ENCODE measurements around the gene CKMT1B. TPM values are rescaled to one million over a fixed set of nuclear protein-coding genes. Genes with fewer than 3 reads are reported as not detected.
"Not testable (repeated sequence)": the region's sequence is repeated elsewhere in the genome, so short reads cannot be mapped to it uniquely, and the experiment has no call there.

Gene CKMT1B
- total RNA-seq, 2 donors from 2014 or later: 216 to 227 TPM

DNA sequence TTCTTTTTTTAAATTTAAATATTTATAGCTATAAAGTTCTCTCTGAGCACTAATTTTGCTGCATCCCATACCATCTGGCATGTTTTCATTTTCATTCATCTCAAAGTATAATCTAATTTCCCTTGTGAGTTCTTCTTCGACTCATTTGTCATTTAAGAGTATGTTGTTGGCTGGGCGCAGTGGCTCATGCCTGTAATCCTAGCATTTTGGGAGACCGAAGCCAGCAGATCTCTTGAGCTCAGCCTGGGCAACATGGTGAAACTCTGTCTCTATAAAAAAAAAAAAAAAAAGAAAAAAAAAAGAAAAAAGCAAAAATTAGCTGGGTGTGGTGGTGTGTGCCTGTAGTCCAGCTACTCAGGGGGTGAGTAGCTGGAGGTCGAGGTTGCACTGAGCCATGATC, 41.6 kb upstream of the CKMT1B start:
- Histone ChIP-seq H3K9me3 (no peaks in the 10 kb centered on the region), H3K9ac (ENCODE audit: low read depth in 2 of 2, low read length in 2 of 2) (no peak overlapping the region), H3K36me3 (no peaks in the 10 kb centered on the region), H3K4me3 (no peak overlapping the region), H3K4me1 (no peaks in the 10 kb centered on the region), H3K27ac (no peak overlapping the region), H3K27me3 (no peaks in the 10 kb centered on the region)
- TF ChIP-seq, protein P1, sequence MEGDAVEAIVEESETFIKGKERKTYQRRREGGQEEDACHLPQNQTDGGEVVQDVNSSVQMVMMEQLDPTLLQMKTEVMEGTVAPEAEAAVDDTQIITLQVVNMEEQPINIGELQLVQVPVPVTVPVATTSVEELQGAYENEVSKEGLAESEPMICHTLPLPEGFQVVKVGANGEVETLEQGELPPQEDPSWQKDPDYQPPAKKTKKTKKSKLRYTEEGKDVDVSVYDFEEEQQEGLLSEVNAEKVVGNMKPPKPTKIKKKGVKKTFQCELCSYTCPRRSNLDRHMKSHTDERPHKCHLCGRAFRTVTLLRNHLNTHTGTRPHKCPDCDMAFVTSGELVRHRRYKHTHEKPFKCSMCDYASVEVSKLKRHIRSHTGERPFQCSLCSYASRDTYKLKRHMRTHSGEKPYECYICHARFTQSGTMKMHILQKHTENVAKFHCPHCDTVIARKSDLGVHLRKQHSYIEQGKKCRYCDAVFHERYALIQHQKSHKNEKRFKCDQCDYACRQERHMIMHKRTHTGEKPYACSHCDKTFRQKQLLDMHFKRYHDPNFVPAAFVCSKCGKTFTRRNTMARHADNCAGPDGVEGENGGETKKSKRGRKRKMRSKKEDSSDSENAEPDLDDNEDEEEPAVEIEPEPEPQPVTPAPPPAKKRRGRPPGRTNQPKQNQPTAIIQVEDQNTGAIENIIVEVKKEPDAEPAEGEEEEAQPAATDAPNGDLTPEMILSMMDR (IDR thresholded peaks at IDR 0.05): no peak
- DNase-seq: no peak
- intact Hi-C loops (cut with DNase I): no loop called here

GRCh38 chr15:43552986-43553385, 40.8 kb upstream of the CKMT1B start:
- H3K4me3 ChIP-seq: no peak overlapping the region
- no peaks in the 10 kb centered on the region for H3K9me3 ChIP-seq
- H3K4me1 ChIP-seq: no peaks in the 10 kb centered on the region
- H3K27me3 ChIP-seq: no peaks in the 10 kb centered on the region
- H3K9ac ChIP-seq (ENCODE audit: low read depth in 2 of 2, low read length in 2 of 2): no peak overlapping the region
- intact Hi-C loops (cut with DNase I): no loop called here
- DNase-seq: no peak
- TF ChIP-seq, protein P1 (IDR thresholded peaks at IDR 0.05): no peak
- no peak overlapping the region for H3K27ac ChIP-seq
- no peaks in the 10 kb centered on the region for H3K36me3 ChIP-seq

DNA sequence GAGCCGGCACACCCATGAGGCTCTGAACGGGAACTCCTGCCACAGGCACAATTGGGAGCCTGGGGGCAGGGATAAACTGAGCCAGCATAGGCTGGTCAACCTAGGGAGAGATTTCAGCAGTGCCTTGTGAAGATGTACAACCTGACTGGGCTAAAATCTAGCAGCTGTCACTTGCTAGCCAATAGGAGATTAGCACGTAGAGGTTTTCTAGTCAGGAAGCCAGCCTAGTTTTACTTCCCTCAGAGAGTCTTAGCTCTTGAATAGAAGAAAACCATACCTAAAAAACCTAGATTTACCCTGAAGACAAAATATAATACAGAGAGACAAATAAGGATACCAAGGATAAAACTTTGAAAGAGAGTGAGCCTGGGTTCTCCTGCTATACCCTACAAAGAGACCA, 31.1 kb upstream of the CKMT1B start:
- H3K4me1 ChIP-seq; H3K9me3 ChIP-seq; H3K9ac ChIP-seq (ENCODE audit: low read depth in 2 of 2, low read length in 2 of 2); DNase-seq; H3K27ac ChIP-seq; H3K36me3 ChIP-seq; H3K27me3 ChIP-seq; intact Hi-C loops (cut with DNase I); H3K4me3 ChIP-seq: not testable (repeated sequence)

DNA sequence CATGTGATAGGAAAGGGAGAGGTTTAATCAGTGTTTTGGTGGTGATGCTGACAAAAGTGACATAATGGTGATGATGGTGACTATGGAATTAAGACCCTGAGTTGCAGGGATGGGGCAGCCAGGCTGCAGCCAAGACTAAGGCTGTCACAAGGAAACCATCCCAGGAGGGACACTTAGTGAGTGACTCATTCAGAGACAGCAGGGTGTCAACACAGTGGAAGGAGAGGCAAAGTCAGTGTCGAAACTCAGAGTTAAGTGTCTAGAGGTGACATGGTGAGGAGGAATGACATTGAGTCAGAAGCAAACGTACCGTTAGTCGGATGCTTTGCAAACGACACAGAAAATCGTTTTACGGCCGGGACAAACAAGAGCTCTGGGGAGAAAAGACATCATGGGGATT, 30.0 kb upstream of the CKMT1B start:
- intact Hi-C loops (cut with DNase I); H3K27me3 ChIP-seq; H3K9ac ChIP-seq (ENCODE audit: low read depth in 2 of 2, low read length in 2 of 2): not testable (repeated sequence)

GRCh38 chr15:43566615-43567014, 27.2 kb upstream of the CKMT1B start:
- H3K27ac ChIP-seq; DNase-seq; H3K4me1 ChIP-seq; H3K9ac ChIP-seq (ENCODE audit: low read depth in 2 of 2, low read length in 2 of 2); H3K4me3 ChIP-seq; H3K36me3 ChIP-seq; intact Hi-C loops (cut with DNase I); H3K9me3 ChIP-seq; H3K27me3 ChIP-seq: not testable (repeated sequence)

More for the DNA sequence above, 30.0 kb upstream of the CKMT1B start:
- not testable (repeated sequence) for H3K36me3 ChIP-seq, H3K27ac ChIP-seq, H3K4me1 ChIP-seq, DNase-seq, H3K9me3 ChIP-seq, H3K4me3 ChIP-seq

DNA sequence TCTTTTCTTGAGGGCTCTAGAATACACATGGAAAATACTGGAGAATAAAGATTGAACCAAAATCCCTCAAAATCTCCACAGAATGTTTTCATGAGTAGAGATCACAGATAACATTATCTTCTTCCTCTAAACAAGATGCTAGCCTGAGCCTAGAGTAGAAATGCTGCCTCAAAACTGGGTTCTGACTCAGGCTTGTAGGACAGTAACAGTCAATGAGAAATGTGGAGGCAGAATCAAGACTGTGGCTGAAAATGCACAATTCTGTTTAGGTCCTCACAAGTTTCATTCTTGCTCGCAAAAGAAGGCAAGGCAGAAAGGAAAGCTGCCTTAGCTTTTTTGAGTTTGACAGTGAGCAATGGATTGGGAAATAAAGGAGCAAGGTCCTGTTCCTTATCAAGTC, 19.2 kb upstream of the CKMT1B start:
- H3K9ac ChIP-seq (ENCODE audit: low read depth in 2 of 2, low read length in 2 of 2); H3K4me1 ChIP-seq; H3K4me3 ChIP-seq; H3K27me3 ChIP-seq; H3K27ac ChIP-seq; DNase-seq; H3K9me3 ChIP-seq; H3K36me3 ChIP-seq; intact Hi-C loops (cut with DNase I): not testable (repeated sequence)

DNA sequence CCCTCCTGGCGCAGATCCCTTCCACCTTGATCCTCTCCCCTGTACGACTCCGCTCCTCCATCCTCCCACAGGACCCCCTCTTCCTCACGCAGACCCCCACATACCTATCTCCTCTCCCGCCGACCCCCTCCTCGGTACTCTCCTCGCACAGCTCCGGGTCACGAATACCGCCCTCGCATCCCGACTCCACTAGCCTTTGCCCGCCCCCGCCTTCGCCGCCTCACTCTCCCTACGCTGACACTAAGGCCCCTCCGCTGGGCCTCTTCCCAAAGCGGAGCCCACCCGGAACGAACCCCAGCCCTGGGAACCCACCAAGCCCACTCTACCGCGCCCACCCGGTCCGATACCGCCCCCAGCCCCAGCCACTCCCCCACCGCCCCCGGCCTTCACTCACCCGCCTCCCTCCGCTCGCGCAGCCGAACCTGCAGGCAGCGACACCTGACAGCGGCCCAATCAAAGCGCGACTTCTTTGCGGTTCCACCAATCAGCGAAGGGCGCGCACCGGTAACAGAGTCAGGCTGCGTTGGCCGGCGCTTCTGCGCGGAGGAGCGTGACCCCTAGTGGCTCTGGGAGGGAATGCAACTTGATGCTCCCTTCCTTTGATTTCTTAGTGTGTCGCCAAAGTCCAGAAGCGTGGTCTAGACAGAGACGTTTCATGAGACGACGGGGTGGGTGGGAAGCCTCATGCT, 3.9 kb upstream of the CKMT1B start, which contains the start of gene PPIP5K1:
TSS of gene PPIP5K1 (minus strand) at position 431 of the 689 bp plus-strand sequence. CDS start 5,704 bp downstream, outside the sequence.
- H3K9me3 ChIP-seq; H3K4me1 ChIP-seq; H3K27me3 ChIP-seq; DNase-seq; H3K36me3 ChIP-seq; H3K4me3 ChIP-seq; H3K27ac ChIP-seq; H3K9ac ChIP-seq (ENCODE audit: low read depth in 2 of 2, low read length in 2 of 2); intact Hi-C loops (cut with DNase I): not testable (repeated sequence)

- DNase-seq; H3K4me3 ChIP-seq; H3K9ac ChIP-seq (ENCODE audit: low read depth in 2 of 2, low read length in 2 of 2); H3K9me3 ChIP-seq; H3K4me1 ChIP-seq; H3K27me3 ChIP-seq; H3K36me3 ChIP-seq; intact Hi-C loops (cut with DNase I); H3K27ac ChIP-seq: not testable (repeated sequence)
Observed at GRCh38 chr15:43592841-43593240, 986 bp upstream of the CKMT1B start.

DNA sequence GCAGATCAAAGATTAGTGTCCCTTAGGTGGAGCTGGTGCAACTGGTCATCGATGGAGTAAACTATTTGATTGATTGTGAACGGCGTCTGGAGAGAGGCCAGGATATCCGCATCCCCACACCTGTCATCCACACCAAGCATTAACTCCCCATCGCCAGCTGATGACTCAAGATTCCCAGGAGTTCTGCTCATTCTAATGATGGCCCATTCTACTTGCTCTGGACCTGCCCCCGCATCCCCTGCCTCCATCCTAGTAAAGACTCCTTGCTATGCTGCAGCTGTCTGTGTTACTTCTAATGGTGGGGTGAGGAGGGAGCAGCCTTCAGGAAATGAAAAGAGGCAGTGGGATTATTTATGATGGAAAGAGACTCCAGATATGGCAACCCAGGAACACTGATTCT, 5.3 kb downstream of the CKMT1B start:
- DNase-seq; H3K4me1 ChIP-seq; intact Hi-C loops (cut with DNase I); H3K9ac ChIP-seq (ENCODE audit: low read depth in 2 of 2, low read length in 2 of 2); H3K36me3 ChIP-seq; H3K27me3 ChIP-seq; H3K4me3 ChIP-seq; H3K27ac ChIP-seq; H3K9me3 ChIP-seq: not testable (repeated sequence)

- DNase-seq; H3K27me3 ChIP-seq; H3K4me3 ChIP-seq; H3K36me3 ChIP-seq; H3K9ac ChIP-seq (ENCODE audit: low read depth in 2 of 2, low read length in 2 of 2); intact Hi-C loops (cut with DNase I); H3K9me3 ChIP-seq; H3K4me1 ChIP-seq; H3K27ac ChIP-seq: not testable (repeated sequence)
Observed at GRCh38 chr15:43600200-43600599, 6.4 kb downstream of the CKMT1B start.

DNA sequence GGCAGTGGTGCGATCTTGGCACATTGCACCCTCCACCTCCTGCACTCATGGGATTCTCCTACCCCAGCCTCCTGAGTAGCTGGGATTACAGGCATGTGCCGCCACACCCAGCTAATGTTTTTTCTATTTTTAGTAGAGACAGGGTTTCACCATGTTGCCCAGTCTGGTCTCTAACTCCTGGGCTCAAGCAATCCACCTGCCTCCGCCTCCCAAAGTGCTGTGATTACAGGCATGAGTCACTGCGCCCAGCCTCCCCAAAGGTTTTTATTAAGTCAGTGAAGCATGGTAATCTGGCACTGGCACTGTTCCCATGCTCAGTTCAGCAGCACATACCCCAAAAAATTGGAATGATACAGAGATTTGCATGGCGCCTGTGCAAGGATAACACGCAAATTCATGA, 8.4 kb downstream of the CKMT1B start:
- H3K27me3 ChIP-seq; H3K4me1 ChIP-seq; H3K9ac ChIP-seq (ENCODE audit: low read depth in 2 of 2, low read length in 2 of 2); H3K27ac ChIP-seq; H3K9me3 ChIP-seq; intact Hi-C loops (cut with DNase I); H3K36me3 ChIP-seq; H3K4me3 ChIP-seq: not testable (repeated sequence)
- peak; percentile 32 for DNase-seq

DNA sequence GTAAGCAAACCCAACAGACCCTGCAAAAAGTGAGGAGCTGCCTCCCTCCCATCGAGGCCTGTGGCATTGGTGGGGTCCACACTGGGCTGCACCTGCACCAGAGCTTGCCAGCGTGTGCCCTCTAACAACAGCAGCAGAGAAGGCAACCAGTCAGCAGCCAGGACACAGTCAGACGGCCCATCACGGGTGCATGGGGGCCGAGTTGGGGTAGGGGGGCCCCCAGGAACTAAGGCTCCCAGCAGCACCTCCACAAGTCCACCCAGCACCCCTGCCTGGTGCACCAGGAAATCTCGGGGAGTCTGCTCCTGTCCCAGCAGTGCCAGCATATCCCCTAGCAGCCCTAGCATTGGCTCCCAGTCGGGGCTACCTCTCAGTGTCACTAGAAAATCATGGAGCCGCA, 23.9 kb downstream of the CKMT1B start:
- H3K36me3 ChIP-seq; H3K27me3 ChIP-seq; H3K9me3 ChIP-seq; H3K4me1 ChIP-seq; intact Hi-C loops (cut with DNase I); H3K4me3 ChIP-seq; H3K27ac ChIP-seq; H3K9ac ChIP-seq (ENCODE audit: low read depth in 2 of 2, low read length in 2 of 2); DNase-seq: not testable (repeated sequence)
